GM18507 (cell line): Measurements from ENCODE around the gene YTHDF1.
"Not testable (repeated sequence)": the region's sequence is repeated elsewhere in the genome, so short reads cannot be mapped to it uniquely, and the experiment has no call there.

Experiments
- DNase-seq: peaks from one replicate; pipeline ENCODE4 v3.0.0; 2011; ENCODE audit warnings: low read depth; ENCODE audit not compliant: insufficient read length; ENCODE audit errors: extremely low spot score
- FAIRE-seq: peaks from 2 replicates; lab custom pipeline; 2011; peaks lifted over from hg19 to GRCh38; lab: Jason Lieb, UNC

The YTHDF1 gene

DNA sequence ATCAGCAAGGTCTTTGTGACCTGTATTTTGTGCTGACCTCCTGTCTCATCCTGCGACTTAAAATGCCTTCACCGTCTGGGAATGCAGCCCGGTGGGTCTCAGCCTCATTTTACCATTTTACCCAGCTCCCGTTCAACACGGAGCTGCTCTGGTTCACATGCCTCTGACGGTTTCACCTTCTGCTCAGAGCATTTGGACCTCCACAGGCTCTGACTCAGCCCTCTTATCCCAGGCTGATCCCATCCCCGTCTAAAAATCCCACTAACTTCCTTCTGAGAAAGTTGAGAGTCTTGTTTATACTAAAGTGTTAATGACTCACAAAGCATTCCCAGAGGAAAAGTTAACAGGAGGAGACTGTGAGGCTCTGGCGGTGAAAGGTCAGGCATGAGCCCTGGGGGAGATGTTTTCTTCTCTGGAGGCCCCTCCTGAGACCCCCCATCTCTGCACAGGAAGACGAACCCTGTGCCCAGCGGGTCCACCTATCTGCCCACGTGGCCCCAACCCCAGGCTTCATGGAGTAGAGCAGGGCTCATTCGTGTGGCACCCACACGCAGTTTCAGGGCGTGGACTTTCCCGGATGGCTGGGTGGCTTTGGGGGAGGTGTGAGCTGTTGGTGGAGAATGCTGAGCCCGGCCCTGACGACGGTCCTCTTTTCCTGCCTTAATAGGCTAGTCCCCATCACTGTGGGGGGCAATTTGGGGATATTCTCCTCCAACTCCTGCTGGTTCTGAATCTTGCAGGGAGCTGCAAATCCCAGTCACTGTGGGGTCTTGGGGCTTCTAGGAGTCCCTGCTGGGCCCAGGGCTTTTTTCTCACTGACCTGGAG, 16.5 kb upstream of the YTHDF1 start:
- no peak for DNase-seq

DNA sequence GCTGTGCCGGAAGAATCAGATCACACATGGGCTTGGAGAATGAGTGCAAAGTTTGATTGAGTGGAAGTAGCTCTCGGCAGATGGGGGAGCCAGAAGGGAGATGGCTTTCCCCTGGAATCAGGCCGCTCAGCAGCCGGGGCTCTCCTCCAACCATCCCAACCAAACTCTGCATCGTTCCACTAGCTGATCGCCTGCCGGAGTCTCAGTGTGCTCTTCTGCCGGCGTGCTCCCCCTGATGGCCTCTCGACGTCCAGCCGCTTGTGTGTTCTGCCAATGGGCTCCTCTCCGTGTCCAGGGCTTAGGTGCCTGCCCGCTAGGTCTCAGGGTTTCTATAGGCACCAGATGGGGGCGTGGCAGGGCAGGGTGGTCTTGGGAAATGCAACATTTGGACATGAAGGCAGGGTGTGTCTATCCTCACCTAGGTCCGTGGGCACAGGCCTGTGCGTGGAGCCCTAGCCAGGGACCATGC, 14.9 kb upstream of the YTHDF1 start:
- no peak for DNase-seq
- FAIRE-seq, result no peak

More for the DNA sequence above, 16.5 kb upstream of the YTHDF1 start:
- peak; percentile 33 for FAIRE-seq

DNA sequence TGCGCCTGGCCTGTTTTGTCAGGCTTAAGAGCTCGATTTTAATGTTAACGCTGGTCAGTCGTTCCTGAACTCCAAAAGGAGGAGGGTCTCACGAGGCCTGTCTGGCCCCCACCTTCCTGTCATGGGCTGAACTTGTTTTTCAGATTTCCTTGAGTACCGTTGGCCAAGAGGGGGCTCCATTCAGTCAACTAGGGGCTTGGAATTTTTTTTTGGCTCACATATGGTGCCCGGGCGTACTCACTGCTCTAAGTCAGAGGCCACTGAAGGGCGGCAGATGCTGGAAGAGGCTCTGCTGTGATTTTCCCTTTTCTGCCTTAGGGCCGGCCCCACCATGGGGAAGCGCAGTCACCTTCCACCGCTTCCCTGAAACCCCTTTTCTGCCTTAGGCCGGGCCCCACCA, 12.9 kb upstream of the YTHDF1 start:
- FAIRE-seq, result no peak
- no peak for DNase-seq

DNA sequence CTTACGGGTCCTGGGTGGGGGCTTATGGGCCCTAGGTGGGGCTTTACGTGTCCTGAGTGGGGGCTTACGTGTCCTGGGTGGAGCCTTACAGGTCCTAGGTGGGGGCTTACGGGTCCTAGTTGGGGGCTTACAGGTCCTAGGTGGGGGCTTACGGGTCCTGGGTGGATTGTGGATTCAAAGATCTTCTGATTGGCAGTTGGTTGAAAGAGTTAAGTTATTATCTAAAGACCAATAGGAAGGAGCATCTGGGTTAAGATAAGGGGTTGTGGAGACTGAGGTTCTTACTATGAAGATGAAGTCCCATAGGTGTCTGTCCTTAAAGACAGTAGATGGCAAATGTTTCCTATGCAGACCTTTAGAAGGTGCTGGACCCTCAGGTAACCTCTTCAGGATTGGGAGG, 11.3 kb upstream of the YTHDF1 start:
- no peak for FAIRE-seq
- no peak for DNase-seq

DNA sequence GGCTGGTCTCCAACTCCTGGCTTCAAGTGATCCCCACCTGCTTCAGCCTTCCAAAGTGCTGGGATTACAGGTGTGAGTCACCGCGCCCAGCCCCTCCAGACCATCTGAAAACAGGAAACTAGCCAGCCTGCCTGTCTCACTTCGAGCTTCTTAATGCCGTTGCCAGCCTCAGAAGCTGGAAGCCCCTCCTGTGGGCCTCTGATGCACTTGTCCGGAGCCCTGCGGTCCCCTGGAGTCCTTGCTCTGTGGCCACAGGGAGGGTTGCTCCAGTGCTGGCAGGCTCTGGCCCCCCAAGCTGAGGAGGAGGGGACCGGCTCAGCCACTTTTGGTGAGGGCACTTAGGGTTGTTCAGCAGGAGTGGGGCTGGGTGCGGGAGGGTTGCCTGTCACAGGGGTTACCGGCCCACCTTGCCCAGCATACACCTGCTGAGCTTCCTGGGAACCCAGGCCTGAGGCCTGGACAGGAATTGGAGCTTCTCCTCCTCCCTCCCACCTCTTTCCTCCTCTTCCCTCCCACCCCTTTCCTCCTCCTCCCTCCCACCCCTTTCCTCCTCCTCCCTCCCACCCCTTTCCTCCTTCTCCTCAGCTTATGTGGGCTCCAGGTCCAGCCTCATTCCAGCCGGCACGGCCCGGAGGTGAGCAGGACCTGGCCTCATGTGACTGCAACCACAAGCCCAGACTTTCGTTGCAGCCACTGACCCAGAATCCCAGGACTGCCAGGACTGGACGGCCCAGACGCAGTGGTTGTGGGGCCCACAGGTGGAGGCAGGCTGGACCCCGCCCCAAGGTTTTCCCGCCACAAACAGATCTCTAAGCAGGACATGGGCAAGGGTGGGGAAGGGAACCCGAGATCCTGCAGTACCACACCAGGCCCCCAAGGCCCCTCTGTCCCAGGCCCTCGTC, 10.4 kb upstream of the YTHDF1 start:
- no peak for FAIRE-seq

DNA sequence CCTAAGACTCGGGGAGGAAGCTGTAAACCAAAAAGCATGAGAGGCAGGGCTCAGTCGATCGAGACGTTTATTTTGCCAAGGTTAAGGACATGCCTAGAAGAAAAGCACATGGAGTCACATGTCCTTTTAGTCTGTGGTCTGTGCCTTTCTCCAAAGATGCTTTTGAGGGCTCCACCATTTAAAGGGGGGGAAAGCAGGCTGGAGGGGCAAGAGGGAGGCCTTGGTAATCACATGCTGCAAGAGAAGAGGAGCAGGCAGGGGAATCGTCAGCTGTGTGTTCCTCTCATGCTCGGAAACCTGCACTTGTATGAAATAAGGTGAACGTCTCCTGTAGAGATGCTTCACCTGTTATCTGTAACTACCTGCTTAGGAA, 9.1 kb upstream of the YTHDF1 start:
- DNase-seq, result no peak
- FAIRE-seq, result no peak

More for the DNA sequence above, 10.4 kb upstream of the YTHDF1 start:
- DNase-seq, result no peak

DNA sequence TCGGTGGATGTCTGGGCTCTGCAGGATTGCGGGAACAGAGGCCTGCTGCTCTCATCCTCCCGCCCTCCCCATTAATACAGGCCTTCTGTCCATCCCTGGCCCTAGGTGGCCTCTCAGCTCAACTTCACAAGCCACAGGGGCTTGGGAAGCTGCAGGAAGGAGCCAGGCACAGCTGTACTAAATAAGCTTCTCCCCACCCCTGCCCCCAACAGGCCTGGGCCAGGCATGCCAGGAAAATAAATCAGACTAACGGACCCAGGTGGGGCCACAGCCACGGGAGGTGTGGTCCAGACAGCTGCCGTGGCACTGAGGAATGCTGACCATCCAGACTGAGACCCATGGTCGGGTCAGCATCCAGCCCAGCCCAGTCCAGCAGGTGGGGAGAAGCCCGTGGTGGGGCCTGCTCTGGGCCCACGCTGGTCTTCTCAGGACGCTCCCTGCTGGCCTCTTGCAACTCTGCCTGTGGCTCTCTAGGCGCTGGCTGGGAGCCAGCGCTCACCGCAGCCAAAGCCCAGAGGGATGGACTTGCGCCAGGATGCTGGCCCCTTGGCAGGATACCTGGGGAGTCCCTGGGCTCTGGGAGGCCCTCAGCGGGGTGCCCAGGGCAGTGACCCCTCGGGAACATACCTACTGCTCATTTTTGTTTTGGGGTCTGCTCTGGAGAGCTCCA, 8.6 kb upstream of the YTHDF1 start:
- no peak for FAIRE-seq
- no peak for DNase-seq

DNA sequence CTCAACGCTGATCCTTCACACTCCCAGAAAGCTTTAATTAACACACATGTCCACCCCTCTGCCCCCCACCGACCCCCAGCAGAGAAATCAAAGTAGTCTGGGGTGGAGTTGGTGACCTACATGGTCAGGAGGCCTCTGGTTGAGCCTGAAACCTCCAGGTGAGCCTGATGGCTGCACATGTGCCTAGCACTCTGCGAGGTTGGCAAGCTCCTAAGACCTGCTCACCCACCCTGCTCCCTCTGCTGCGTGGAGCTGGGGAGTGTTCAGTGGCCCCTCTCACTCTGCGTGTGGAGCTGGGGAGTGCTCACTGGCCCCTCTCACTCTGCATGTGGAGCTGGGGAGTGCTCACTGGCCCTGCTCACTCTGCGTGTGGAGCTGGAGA, 7.9 kb upstream of the YTHDF1 start:
- DNase-seq, result no peak
- no peak for FAIRE-seq

DNA sequence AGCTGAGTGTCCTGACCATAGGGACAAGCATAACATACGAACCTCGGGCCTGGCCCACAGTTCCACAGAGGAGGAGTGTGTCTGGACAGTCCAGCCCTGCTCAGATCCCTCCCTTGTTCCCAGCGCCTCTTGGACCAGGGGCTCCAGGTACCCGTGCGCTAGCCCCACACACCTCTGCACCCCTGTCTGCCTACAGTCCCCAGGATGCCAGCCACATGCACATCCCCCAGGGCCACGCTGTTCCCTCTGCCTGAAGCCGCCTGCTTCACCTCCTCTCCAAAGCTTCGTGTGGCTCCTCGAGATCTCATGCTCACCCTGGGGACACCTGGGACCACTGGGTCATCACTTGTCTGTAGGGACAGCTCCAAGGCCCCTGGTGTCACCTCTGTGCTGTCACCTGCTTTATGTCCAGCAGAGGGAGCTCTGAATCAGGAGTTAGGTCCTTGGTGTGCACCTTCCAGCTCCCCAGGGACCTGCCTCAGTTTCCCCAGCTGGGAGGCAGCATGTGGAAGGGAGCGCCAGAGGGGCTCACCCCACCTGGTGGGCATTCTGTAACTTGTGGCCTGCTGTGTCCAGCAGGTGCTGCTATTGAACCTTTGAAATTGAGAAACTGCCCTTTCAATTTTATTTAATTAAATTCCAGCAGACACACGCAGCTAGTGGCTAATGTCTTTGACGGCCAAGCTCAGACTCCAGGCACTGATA, 7.3 kb upstream of the YTHDF1 start:
- DNase-seq (no peak), FAIRE-seq (peak; percentile 73)

DNA sequence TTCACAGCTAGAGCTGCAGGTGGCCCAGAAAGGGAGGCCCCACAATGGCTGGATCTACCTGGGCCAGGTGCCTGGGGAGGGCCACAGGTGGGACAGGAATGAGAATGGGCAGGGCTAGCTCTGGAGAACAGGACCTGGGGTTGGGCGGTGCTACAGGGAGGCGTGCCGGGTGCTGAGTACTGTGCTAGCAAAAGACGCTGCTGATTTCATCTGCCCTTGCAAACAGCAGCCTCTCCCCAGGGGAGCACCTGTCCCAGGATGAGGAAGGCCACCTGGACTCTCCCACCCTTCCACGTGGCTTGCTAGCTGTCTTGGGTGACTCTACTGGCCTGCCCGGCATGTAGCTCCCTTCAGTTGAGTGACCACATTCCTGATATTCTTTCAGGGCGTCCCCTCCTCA, 6.6 kb upstream of the YTHDF1 start:
- no peak for FAIRE-seq
- no peak for DNase-seq

DNA sequence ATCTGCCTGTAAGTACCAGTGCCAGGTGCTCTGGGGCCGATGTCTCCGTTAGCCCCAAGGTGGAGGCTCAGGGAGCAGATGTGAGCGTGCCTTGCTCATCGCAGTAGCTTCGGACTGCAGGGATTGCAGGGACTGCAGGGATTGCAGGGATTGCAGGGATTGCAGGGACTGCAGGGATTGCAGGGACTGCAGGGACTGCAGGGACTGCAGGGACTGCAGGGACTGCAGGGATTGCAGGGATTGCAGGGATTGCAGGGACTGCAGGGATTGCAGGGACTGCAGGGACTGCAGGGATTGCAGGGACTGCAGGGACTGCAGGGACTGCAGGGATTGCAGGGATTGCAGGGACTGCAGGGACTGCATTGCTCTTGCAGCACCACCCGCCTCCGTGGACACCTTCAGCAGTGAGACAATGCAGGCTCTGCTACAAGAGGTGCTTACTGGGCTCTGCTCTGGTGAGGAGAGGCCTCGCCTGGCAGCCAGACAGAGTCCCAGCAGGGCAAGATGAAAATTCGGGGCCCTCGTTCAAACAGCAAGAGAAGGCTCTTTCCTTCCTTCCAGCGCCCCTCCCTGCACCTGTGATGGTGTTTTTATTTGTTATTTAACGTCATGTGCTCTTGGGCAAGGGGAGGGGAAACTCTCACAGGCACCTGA, 5.6 kb upstream of the YTHDF1 start:
- DNase-seq, FAIRE-seq: not testable (repeated sequence)

DNA sequence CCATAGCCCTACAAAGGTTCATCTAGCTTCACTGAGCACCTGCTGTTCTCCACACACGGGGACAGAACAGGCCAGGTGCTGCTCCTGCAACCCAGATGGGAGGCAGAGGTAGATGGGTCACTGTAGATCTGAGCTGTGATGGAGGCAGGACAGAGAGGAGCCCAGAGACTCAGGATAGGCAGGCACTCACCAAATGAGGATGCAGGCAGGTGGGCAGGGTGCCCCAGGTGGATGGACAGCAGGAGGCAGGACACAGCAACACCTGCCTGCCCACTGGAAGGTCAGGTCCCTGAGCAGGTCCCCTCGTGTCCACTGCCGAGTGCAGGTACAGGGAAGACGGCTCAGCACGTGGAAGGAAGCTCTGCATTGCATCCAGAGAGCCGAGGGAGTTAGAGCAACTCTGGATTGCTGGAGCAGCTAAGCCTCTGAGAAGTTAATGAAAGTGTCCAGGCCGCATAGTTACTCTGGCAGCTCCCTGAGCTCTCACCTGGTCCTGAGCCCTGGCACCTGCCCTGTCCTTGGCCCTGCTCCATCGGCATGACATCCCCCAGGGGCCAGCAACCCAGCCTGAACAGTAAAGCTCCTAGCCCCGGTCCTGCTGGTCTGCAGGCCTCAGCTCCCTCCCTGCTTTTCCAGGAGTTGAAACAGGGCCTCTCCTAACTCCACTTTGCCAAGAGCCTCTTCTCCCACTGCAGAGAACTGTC, 4.9 kb upstream of the YTHDF1 start:
- no peak for DNase-seq
- no peak for FAIRE-seq

DNA sequence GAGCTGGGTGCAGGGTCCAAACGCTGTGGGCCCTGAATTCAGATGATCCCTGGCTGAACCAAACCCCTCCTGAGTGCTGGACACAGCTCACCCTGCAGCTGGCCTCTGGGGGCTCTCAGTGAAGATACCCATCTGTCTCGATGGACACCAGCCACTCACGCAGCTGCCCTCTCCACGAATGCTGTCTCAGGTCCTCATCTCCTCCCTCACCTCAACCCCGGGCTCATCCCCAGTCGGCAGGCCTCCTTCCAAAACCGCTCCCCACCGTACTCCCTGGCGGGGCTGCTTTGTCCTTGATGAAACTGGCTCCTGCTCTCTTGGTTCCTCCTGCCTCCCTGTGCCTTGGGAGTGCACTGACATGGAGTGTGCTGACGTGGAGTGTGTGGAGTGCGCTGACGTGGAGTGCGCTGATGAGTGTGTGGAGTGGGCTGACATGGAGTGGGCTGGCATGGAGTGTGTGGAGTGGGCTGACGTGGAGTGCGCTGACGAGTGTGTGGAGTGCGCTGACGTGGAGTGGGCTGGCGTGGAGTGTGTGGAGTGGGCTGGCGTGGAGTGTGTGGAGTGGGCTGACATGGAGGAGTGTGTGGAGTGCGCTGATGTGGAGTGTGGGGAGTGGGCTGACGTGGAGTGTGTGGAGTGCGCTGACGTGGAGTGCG, 4.1 kb upstream of the YTHDF1 start:
- no peak for DNase-seq
- FAIRE-seq, result no peak

DNA sequence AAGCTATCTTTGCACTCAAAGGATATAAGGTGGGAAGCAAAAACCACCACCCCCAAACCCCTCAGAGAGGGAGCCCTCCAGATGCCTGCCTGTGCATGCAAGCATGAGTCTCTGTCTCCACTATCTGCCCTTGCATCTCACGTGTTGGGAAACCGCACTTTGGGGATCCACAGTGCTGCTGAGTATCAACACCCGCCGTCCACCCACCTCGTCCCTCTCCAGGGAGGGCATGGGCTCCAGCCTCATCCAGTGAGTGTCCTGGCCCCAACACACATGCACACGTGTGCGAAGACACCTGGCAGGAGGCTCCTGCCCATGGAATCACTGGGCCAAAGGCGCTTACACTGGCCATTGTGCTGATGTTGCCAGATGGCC, 3.5 kb upstream of the YTHDF1 start:
- no peak for DNase-seq
- FAIRE-seq, result no peak

DNA sequence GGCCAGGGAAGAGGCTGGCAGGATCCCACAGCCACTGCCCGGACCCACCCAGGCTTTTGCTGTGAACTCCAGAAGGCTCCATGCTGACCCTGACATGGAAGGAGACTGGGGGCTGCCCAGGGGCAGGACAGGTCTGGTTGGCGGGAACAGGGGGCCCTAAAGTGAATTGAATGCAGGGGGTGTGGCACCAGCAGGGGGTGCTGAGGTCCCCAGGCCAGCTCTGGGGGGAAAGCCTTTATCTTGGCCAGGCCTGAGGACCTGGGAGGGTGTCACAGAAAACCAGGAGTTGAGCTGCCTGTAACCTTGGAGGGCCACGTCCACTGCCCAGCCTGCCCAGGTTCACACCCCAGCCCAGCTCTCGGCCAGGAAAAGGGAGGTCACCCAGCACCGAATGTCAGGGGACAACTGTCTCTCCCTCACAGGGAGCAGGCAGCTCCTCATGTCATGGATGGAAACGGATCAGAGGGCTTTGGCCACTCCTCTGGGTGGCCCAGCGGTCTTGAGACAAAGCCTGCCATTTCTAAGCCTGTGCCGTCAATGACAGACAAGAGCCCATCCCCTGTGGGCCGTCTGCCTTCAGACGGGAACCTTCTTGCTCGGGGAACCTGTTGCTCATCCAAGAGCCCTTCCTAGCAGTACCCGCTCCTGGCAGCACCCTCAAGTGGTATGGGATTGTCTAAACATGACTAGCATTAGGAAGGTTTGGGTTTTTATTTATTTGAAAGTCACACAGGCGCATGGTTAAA, 2.9 kb upstream of the YTHDF1 start:
- DNase-seq, result no peak
- FAIRE-seq, result no peak

DNA sequence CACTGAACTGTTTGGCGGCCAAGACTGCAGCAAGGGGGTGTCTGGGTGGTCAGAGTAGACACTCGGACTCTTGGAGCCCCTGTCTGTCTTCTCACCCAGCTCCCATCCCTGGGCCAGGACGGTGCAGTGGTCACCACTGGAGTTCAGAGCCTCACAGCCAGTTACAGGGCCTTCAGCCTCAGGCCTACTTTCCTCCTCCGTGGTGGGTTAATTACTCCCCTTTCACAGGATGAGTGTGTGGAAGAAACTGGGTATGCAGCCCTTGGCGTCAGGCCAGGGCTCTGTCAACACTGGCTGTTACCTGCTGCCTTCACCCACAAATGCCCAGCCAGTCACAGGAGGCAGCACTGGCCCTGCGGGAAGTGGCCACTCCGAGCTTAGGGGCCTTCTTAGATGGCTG, 1.8 kb upstream of the YTHDF1 start:
- no peak for FAIRE-seq
- no peak for DNase-seq

DNA sequence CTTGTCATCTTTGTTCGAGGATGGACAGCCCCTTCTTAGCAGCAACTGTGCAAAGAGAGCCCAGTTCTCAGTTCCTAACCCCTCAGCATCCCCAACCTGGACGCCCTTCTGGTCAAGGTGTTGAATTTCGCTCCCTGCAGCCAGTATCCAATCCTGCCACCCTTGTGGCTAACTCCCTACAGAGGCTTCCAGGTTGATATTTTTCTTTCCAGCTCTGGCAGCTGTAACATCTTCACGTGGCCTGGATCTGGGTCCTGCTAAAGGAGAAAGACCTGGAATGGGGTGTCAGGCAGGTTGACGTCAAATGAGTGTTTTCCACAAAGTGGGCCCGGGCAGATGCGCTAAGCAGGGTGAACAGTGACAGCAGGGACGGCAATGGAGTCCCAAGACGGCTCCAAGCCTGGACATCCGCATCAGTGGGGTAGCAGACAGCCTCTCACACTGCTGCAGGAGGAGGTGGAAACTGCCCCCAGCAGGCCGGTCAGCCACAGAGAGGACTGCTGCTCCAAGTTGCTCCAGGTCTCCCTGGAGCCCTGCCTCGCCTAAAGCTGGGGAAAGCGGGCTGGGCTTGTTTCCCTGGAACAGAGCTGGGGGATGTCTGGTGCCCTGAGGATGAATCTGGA, 1.0 kb upstream of the YTHDF1 start:
- no peak for DNase-seq
- no peak for FAIRE-seq
